ENCODE measurements around the gene DLG1.
A peak's percentile ranks its signal among the peaks of the same experiment; 100 is the strongest.
"Not testable (repeated sequence)": the region's sequence is repeated elsewhere in the genome, so short reads cannot be mapped to it uniquely, and the experiment has no call there.

The DLG1 gene

GRCh38 chr3:197088370-197088769, 210.0 kb downstream of the DLG1 start:
- DNase-seq (ENCODE audit: low spot score): no peak

- no peak for DNase-seq (ENCODE audit: low spot score)
These were observed 213.3 kb downstream of the DLG1 start for GRCh38 chr3:197085137-197085536.

- DNase-seq (ENCODE audit: low spot score): no peak
These were observed 214.9 kb downstream of the DLG1 start for GRCh38 chr3:197083486-197083885.

- no peak for DNase-seq (ENCODE audit: low spot score)
These were observed 215.5 kb downstream of the DLG1 start for GRCh38 chr3:197082871-197083270.

- DNase-seq (ENCODE audit: low spot score): no peak
These were observed 218.1 kb downstream of the DLG1 start for GRCh38 chr3:197080344-197080743.

- DNase-seq (ENCODE audit: low spot score): no peak
These were observed 222.0 kb downstream of the DLG1 start for GRCh38 chr3:197076415-197076814.

- no peak for DNase-seq (ENCODE audit: low spot score)
These were observed 230.3 kb downstream of the DLG1 start for GRCh38 chr3:197068077-197068476.

GRCh38 chr3:197064771-197065170, 233.6 kb downstream of the DLG1 start:
- DNase-seq (ENCODE audit: low spot score): no peak

- no peak for DNase-seq (ENCODE audit: low spot score)
These were observed 236.0 kb downstream of the DLG1 start for GRCh38 chr3:197062446-197062845.

- DNase-seq (ENCODE audit: low spot score): not testable (repeated sequence)
These were observed 246.8 kb downstream of the DLG1 start for GRCh38 chr3:197051637-197052036.

- DNase-seq (ENCODE audit: low spot score): no peak
These were observed 247.9 kb downstream of the DLG1 start for GRCh38 chr3:197050511-197050910.

- DNase-seq (ENCODE audit: low spot score): no peak
These were observed 255.9 kb downstream of the DLG1 start for GRCh38 chr3:197042539-197042938.

- DNase-seq (ENCODE audit: low spot score): no peak
These were observed 256.4 kb downstream of the DLG1 start for GRCh38 chr3:197041875-197042488.

GRCh38 chr3:197040658-197041057, 257.8 kb downstream of the DLG1 start:
- DNase-seq (ENCODE audit: low spot score): no peak

GRCh38 chr3:197038679-197039462, 259.5 kb downstream of the DLG1 start:
- DNase-seq (ENCODE audit: low spot score): no peak

GRCh38 chr3:197035577-197035976, 262.8 kb downstream of the DLG1 start:
- no peak for DNase-seq (ENCODE audit: low spot score)

- DNase-seq (ENCODE audit: low spot score): not testable (repeated sequence)
These were observed 263.6 kb downstream of the DLG1 start for GRCh38 chr3:197034778-197035177.

- not testable (repeated sequence) for DNase-seq (ENCODE audit: low spot score)
These were observed 264.6 kb downstream of the DLG1 start for GRCh38 chr3:197033764-197034163.

GRCh38 chr3:197031315-197032285, 266.8 kb downstream of the DLG1 start:
- DNase-seq (ENCODE audit: low spot score): no peak

GRCh38 chr3:197030379-197031314, 267.8 kb downstream of the DLG1 start:
- DNase-seq (ENCODE audit: low spot score): no peak

GRCh38 chr3:197029511-197030167, 268.8 kb downstream of the DLG1 start, which contains the start of gene MELTF:
Gene MELTF, minus strand, starts transcription at chr3:197029817. Its CDS starts 115 bp downstream, at chr3:197029702.
- DNase-seq (ENCODE audit: low spot score): peak; percentile 55

All from CD4-positive, alpha-beta T cell treated with Interleukin-6 at 100 ng/mL for 8 hours (primary cell).